ENCODE results near the gene TMEM200C. TPM values are rescaled to one million over a fixed set of nuclear protein-coding genes. Genes with fewer than 3 reads are reported as not detected.

TMEM200C gene
- total and polyA plus RNA-seq, 9 of the 15 experiments (the other 6 are each of a cell fraction or from before 2014, with no cell fraction given) = 0.04 TPM; not detected in 8

DNA sequence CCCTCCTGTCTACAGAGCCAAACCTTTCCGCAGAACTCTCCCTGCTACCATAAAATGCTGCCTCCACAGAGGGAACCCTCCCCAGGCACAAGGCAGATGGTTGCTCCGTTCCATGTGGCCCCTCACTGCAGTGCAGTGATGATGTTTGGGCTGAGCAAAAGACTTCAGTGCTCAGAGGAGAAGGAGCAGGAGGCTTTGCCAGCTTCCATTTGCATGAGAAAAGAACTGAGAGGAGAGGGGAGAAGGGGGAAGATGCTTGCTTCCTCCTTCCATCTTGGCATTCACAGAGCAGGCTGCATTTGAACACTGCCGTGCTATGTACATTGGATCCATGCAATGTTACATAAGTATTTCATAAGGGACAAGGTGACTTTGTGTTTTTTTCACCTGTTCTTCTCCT is 46.6 kb upstream of the TMEM200C start (continued):
- TF ChIP-seq, protein P1, sequence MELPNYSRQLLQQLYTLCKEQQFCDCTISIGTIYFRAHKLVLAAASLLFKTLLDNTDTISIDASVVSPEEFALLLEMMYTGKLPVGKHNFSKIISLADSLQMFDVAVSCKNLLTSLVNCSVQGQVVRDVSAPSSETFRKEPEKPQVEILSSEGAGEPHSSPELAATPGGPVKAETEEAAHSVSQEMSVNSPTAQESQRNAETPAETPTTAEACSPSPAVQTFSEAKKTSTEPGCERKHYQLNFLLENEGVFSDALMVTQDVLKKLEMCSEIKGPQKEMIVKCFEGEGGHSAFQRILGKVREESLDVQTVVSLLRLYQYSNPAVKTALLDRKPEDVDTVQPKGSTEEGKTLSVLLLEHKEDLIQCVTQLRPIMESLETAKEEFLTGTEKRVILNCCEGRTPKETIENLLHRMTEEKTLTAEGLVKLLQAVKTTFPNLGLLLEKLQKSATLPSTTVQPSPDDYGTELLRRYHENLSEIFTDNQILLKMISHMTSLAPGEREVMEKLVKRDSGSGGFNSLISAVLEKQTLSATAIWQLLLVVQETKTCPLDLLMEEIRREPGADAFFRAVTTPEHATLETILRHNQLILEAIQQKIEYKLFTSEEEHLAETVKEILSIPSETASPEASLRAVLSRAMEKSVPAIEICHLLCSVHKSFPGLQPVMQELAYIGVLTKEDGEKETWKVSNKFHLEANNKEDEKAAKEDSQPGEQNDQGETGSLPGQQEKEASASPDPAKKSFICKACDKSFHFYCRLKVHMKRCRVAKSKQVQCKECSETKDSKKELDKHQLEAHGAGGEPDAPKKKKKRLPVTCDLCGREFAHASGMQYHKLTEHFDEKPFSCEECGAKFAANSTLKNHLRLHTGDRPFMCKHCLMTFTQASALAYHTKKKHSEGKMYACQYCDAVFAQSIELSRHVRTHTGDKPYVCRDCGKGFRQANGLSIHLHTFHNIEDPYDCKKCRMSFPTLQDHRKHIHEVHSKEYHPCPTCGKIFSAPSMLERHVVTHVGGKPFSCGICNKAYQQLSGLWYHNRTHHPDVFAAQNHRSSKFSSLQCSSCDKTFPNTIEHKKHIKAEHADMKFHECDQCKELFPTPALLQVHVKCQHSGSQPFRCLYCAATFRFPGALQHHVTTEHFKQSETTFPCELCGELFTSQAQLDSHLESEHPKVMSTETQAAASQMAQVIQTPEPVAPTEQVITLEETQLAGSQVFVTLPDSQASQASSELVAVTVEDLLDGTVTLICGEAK (IDR thresholded peaks at IDR 0.05) = no peak
- TF ChIP-seq, protein P1 (CRISPR knock-in tag; IDR thresholded peaks at IDR 0.05) = no peak
- TF ChIP-seq NUFIP1 (IDR thresholded peaks at IDR 0.05; ENCODE audit: partially characterized antibody) (no peak), POLR2AphosphoS2 (IDR thresholded peaks at IDR 0.05; ENCODE audit: low read length) (no peak), CBX5 (IDR thresholded peaks at IDR 0.05; ENCODE audit: borderline replicate concordance, low read depth) (no peak)
- TF ChIP-seq, protein P2, sequence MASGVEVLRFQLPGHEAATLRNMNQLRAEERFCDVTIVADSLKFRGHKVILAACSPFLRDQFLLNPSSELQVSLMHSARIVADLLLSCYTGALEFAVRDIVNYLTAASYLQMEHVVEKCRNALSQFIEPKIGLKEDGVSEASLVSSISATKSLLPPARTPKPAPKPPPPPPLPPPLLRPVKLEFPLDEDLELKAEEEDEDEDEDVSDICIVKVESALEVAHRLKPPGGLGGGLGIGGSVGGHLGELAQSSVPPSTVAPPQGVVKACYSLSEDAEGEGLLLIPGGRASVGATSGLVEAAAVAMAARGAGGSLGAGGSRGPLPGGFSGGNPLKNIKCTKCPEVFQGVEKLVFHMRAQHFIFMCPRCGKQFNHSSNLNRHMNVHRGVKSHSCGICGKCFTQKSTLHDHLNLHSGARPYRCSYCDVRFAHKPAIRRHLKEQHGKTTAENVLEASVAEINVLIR (CRISPR knock-in tag; IDR thresholded peaks at IDR 0.05) = no peak
